Fibroblast of skin of back (primary cell): Measurements from ENCODE around the gene NNAT.
"Not testable (repeated sequence)": the region's sequence is repeated elsewhere in the genome, so short reads cannot be mapped to it uniquely, and the experiment has no call there.

ENCODE experiments used
- DNase-seq: peaks from one replicate; pipeline ENCODE4 v3.0.0-alpha.2; 2013

NNAT gene

DNA sequence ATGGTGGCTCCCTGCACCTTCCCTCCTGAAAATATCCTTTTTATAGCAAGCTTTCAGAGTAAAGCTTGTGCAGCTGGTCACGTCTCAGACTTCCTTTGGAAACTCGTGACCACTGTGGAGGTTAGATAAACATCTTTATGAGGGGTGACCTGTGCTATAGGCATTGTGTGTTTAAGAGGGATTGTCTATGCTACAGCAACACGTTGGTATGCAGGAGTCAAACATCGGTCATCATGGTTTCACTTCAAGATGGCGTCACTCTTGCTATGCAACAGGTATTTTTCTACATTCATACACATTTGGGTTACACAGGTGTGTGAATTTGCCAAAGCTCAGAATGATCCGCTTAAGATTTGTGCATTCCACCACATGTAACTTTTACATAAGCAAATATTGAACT, 21.2 kb downstream of the NNAT start:
- peak; percentile 48 for DNase-seq

GRCh38 chr20:37543828-37544227, 22.8 kb downstream of the NNAT start:
- peak; percentile 35 for DNase-seq

- DNase-seq, result no peak
Measured at GRCh38 chr20:37544386-37544785, 23.3 kb downstream of the NNAT start.

- DNase-seq, result no peak
Measured at GRCh38 chr20:37545516-37545915, 24.5 kb downstream of the NNAT start.

DNA sequence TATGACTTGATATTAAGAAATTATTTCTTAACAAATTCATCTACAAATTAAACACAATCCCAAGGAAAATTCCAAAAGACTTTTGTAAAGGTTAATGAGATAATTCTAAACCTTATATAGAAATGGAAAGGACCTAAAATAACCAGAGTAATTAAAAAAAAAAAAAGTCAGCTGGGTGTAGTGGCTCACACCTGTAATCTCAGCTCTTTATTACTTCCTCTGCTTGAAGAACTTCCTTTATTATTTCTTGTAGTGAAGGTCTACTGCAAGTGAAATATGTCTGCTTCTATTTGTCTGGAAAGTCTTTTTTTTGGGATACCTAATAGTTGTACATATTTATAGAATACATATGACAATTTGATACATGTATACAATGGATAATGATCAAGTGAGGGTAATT, 26.9 kb downstream of the NNAT start:
- DNase-seq, result no peak

DNA sequence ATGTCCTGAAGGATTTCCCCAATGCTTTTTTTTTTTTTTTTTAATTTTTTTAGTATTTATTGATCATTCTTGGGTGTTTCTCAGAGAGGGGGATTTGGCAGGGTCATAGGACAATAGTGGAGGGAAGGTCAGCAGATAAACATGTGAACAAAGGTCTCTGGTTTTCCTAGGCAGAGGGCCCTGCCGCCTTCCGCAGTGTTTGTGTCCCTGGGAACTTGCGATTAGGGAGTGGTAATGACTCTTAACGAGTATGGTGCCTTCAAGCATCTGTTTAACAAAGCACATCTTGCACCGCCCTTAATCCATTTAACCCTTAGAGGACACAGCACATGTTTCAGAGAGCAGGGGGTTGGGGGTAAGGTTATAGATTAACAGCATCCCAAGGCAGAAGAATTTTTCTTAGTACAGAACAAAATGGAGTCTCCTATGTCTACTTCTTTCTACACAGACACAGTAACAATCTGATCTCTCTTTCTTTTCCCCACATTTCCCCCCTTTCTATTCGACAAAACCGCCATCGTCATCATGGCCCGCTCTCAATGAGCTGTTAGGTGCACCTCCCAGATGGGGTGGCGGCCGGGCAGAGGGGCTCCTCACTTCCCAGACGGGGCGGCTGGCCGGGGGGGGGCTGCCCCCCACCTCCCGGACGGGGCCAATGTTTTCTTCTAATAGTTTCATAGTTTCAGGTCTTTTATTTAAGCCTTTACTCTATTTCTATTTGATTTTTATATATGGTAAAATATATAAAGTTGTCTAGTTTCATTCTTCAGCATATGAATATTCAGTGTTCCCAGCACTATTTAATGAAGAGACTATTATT, 29.3 kb downstream of the NNAT start:
- not testable (repeated sequence) for DNase-seq

DNA sequence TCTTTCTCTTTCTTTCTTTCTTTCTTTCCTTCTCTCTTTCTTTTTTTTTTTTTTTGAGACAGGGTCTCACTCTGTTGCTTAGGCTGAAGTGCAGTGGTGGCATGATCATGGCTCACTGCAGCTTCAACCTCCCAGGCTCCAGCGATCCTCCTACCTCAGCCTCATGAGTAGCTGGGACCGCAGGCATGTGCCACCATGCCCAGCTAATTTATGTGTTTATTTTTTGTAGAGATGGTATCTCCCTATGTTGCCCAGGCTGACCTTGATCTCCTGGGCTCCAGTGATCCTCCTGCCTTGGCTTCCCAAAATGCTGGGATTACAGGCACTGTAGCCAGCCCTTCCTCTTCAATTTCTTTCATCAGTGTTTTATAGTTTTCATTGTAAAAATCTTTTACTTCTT, 30.6 kb downstream of the NNAT start:
- DNase-seq, result not testable (repeated sequence)

DNA sequence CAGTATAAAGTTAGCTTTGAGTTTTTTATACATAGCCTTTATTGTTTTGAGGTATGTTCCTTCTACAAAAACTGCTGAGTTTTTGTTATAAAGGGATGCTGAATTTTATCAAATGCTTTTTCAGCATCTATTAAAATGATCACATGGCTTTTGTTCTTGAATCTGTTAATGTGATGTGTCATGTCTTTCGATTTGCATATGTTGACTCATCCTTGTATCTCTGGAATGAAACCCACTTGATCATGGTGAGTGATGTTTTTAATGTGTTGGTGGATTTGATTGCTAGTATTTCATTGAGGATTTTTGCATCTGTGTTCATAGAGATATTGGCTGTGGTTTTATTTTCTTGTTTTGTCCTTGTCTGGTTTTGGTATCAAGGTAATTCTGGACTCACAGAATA, 31.4 kb downstream of the NNAT start:
- DNase-seq, result peak; percentile 41

GRCh38 chr20:37554721-37555298, 33.8 kb downstream of the NNAT start:
- not testable (repeated sequence) for DNase-seq

GRCh38 chr20:37556538-37556937, 35.5 kb downstream of the NNAT start:
- no peak for DNase-seq

- DNase-seq, result no peak
Measured at GRCh38 chr20:37558306-37558705, 37.3 kb downstream of the NNAT start.

GRCh38 chr20:37558779-37559178, 37.7 kb downstream of the NNAT start:
- DNase-seq, result no peak

DNA sequence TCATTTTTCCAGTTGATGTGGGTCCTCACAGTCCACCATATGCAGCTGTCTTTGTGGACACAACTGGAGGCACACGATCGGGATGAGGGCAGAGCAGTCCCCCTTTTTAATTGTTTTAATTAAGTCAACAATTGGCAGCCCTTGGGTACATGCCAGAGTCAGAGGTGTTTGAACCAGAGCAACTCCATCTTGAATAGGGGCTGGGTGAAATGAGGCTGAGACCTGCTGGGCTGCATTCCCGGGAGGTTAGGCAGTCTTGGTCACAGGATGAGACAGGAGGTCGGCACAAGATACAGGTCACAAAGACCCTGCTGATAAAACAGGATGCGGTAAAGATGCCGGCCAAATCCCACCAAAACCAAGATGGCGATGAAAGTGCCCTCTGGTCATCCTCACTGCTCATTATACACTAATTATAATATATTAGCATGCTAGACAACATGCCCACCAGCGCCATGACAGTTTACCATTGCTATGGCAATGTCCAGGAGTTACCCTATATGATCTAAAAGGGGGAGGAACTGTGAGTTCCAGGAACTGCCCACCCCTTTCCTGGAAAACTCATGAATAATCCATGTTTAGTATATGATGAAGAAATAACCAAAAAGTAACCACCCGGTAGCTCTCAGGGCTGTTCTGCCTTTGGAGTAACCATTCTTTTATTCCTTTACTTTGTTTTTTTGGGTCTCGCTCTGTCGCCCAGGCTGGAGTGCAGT, 38.4 kb downstream of the NNAT start:
- DNase-seq, result no peak

DNA sequence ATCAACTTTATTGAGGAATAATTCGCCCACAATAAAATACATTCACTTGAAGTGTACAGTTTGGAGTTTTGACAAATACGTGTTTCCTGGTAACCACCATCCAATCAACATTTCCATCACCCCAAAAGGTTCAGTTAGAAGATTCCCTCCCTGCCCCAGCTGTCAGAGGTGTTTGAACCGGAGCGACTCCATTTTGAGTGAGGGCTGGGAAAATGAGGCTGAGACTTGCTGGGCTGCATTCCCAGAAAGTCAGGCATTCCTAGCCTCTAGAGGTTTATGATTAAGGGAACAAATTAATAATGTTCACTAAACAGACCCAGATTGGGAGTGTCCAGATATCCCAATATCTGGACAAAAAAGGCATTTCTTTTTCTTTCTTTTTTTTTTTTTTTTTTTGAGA, 39.6 kb downstream of the NNAT start:
- DNase-seq, result no peak

GRCh38 chr20:37562695-37563480, 41.8 kb downstream of the NNAT start:
- no peak for DNase-seq

- no peak for DNase-seq
Measured at GRCh38 chr20:37564016-37564387, 43.0 kb downstream of the NNAT start.

GRCh38 chr20:37564388-37565133, 43.5 kb downstream of the NNAT start:
- peak; percentile 27 for DNase-seq

DNA sequence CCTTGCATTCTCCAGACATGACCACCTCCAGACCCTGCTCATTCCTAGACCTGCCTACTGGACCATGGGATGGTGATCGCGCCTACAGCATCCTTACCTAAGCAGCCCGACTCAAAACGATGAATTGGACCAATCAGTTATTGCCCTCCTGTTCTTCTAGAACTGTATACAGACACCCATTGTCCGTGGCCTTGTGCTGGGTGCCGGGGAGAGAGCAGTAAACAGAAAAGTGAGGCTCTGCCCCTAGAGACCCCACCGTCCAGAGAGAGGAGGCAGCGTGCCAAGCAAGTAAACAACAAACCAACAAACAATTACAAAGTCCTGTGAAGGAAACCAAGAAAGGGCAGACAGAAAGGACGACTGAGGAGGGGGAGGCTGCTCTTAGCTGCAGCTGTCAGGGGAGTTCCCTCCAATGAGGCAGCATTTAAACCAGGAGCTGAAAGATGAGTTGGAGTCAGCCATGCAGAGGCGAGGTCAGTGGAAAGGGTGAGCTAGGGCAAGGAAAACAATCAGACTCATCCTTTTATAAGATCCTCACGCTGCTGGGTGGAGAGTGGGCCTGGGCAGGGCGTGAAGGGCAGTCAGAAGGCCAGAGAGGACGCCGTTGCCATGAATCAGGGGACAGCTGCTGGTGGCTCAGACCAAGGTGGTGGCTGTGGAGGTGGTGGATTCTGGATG, 44.2 kb downstream of the NNAT start:
- DNase-seq, result no peak

GRCh38 chr20:37566590-37567330, 45.7 kb downstream of the NNAT start:
- DNase-seq, result no peak

GRCh38 chr20:37567331-37567665, 46.2 kb downstream of the NNAT start:
- DNase-seq, result no peak
